Measurements from ENCODE around the gene TRNAU1AP. TPM values are rescaled to one million over a fixed set of nuclear protein-coding genes. Genes with fewer than 3 reads are reported as not detected.
A peak's percentile ranks its signal among the peaks of the same experiment; 100 is the strongest.
"Not testable (repeated sequence)": the region's sequence is repeated elsewhere in the genome, so short reads cannot be mapped to it uniquely, and the experiment has no call there.

TRNAU1AP gene
- total RNA-seq, result 16.7 and 23.6 TPM in 2 replicates

DNA sequence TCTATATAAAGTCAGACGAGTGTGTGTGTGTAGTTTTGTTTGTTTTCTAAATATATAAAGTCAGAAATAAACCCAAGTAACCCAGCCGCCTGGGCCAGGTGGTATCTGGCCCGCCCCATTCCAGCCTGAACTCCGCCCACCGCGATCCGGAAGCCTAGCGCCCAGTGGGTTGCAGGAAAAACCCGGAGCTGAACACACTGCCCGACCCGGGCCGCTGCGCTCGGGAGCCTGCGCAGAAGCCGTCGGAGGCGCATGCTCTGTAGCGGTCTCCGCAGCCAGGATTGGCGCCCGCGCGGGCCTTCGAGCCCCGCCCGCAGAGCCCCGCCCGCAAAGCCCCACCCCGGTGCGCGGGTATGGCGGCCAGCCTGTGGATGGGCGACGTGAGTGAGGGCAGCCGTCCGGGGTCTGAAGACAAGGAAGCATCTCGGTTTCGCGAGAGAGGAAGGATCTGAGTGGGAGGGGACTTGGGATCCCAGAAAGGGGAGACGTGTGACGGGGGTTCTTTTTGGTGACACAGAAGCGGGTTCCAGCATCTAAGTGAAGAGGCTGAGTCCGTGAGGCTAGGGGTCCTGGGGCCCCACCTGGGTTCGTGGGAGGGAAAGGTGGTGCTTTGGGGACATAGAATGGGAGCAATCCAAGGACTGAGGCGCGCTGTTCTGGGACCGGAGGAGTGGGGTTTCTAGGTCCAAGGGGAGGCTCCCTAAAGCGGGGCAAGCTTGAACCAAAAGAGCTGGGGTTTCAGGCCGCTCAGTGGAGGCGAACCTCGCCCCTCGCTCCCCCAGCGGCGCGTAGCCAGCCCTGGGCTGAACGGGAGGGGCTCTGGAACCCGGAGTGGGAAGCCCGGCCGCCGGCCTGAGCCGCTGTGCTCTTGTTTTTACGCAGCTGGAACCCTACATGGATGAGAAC, at the start of gene TRNAU1AP:
TRNAU1AP (plus strand) TSS at position 328 of the 906 bp plus-strand sequence; CDS start at position 354, 26 bp downstream.
- DNase-seq (ENCODE audit: extremely low read depth, low read depth, low spot score), result peak; percentile 65

DNA sequence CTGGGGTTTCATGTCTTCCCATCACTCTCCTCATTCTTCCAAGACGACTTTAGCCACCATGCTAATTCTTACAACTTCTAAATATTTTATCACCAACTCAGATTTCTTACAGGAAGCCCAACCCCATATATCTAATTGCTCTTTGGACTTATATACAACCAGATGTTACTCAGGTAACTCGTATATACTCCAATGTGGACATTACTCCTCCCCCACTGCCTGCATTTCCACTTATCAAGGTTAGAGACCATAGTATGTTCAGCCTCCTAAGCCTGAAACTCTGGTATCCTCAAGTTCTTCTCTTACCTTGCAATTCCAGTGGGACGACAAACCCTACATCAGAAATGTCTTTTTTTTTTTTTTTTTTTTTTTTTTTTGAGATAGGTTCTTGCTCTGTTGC, 49.8 kb upstream of the TRNAU1AP start:
- no peak for DNase-seq (ENCODE audit: extremely low read depth, low read depth, low spot score)

DNA sequence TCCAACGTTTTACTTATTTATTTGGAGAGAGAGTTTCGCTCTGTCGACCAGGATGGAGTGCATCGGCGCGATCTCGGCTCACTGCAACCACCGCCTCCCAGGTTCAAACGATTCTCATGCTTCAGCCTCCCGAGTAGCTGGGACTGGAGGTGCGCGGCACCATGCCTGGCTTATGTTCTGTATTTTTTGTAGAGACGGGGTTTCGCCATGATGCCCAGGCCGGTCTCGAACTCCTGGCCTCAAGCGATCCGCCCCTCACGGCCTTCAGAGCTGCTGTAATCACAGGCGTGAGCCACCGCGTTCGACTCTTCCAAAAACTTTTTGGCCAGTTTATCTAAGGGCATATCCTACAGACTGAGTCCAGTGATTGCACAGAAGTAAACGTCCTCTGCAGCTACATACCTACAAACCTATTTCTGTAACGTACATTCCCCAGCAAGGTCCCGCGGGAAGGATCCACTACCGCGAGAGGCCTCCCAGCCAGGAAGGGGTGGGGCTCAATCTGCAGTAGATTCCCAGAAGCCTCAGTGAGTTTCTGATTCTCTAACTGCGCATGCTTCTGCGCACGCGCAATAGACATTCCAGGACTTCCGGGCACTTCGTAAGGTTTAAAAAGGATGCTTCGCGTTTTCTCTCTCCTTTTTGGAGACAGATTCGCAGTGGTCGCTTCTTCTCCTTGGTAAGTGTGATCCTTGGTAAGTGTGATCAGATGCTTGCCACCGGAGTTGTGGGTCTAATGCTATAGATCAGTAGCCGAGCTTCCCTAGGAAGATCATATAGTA, 47.3 kb upstream of the TRNAU1AP start, which contains the start of gene RCC1:
RCC1 (plus strand) TSS at position 638 of the 782 bp plus-strand sequence. CDS start 23,824 bp downstream, outside the sequence.
- peak; percentile 96 for DNase-seq (ENCODE audit: extremely low read depth, low read depth, low spot score)

DNA sequence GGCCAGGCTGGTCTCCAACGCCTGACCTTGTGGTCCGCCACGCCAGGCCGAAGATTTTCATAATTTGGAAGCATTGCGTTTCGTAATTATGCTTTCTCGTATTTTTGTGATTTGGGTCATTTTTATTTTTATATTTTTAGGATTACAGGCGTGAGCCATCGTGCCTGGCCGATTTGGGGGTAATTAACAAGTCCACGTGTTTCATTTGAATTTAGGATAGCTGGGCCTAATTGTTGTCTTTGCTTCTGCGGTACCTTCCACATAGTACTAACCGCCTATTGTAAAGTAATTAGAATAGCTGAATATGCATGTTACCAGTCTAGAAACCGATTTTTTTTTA, 46.0 kb upstream of the TRNAU1AP start:
- no peak for DNase-seq (ENCODE audit: extremely low read depth, low read depth, low spot score)

DNA sequence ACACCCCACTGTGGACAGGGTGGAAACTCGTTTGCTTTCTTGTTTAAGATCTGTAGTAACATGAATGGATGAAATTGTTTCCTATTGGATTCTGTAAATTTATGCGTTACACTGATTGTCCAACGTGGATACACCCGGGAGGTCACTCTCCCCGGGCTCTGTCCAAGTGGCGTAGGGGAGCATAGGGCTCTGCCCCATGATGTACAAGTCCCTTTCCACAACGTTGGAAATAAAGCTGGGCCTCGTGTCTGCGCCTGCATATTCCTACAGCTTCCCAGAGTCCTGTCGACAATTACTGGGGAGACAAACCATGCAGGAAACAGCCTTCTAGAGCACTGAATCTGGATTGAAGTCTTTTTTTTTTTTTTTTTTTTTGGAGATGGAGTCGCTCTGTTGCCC, 45.6 kb upstream of the TRNAU1AP start:
- no peak for DNase-seq (ENCODE audit: extremely low read depth, low read depth, low spot score)

DNA sequence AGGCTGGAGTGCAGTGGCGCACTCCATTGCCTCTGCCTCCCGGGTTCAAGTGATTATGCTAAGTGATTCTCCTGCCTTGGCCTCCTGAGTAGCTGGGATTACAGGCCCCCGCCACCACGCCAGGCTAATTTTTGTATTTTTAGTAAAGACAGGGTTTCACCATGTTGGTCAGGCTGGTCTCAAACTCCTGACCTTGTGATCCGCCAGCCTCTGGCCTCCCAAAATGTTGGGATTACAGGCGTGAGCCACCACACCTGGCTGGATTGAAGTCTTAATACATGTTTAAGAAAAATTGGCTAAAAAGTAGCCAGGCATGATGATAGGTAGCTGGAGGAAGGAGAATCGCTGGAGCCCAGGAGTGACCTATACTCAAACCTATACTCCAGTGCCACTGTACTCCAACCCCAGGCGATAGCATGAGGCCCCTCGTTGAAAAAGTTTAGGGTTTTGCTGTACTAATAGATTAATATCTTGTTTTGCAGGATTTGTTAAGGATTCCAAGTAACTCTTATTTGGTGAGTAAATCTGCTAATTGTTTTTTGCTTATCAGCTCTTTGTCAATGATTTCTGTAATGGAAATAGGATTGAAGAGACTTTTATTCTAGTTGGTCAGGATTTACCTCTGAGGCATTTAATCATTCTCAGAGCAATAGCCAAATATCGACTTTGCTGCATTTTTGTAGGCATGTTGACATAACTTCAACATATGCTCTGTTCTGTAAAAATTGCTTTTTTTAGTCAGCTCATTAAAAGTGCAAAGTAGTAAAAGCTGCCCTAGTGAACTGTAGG, 45.0 kb upstream of the TRNAU1AP start:
- DNase-seq (ENCODE audit: extremely low read depth, low read depth, low spot score), result no peak

DNA sequence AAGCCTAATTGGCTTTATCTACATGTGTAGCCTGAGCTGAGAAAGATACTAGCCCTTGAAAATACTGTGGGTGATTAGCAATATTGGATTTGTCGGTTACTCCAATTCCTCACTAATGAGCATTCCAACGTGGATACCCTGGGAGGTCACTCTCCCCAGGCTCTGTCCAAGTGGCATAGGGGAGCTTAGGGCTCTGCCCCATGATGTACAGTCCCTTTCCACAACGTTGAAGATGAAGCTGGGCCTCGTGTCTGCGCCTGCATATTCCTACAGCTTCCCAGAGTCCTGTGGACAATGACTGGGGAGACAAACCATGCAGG, 44.5 kb upstream of the TRNAU1AP start:
- no peak for DNase-seq (ENCODE audit: extremely low read depth, low read depth, low spot score)

DNA sequence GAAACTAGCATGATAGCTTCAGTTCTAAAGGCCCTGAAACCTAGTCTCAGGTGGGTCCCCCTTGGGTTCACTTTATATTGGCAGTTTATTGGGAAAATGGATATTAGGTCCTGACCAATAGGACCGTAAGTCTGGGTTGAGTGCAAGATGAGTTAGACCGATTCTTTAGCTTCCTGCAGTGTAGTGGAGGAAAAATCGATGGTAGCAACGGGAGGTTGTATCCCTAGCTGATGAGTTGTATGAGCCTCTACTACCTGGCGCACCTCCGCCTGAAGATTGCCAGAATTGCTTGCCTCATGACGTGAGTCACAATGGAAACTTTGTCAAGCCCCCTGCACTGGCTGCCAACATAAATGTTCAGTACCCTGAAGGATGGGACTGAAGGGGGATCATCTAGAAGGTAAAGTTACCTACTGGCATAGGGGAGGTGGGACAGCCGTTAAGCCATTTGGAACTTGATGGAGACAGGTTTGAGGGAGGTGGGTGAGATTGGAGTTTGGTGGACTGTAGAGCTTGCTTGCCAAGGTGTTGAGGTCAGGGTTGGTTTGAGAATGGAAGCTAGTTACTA, 43.1 kb upstream of the TRNAU1AP start:
- no peak for DNase-seq (ENCODE audit: extremely low read depth, low read depth, low spot score)

DNA sequence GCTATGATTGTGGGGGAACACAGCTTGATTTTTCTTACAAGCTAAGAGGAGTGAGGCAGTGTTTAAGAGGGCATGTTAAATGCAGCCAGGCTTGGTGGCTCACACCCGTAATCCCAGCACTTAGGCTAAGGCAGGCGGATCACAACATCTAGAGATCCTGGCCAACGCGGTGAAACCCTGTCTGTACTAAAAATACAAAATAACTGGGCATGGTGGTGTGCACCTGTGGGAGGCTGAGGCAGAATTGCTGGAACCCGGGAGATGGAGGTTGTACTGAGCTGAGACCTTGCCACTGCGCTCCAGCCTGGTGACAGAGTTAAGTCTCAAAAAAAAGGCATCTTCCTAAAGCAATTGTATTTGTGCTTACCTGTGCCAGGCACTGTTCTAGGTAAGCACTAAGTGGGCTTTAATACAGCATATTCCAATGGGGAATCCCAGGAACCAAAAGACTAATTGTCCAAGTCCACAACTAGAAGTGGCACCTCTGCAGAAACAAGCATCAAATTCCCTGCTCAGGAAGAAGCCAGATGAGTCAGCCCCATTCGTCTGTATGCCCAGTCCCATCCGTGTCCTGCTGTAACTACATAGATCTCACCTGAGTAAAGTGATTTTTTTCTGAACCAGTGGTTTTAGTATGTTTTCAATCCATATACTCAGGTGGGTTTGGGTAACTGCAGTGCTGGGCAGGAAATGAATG, 42.5 kb upstream of the TRNAU1AP start:
- DNase-seq (ENCODE audit: extremely low read depth, low read depth, low spot score), result no peak

DNA sequence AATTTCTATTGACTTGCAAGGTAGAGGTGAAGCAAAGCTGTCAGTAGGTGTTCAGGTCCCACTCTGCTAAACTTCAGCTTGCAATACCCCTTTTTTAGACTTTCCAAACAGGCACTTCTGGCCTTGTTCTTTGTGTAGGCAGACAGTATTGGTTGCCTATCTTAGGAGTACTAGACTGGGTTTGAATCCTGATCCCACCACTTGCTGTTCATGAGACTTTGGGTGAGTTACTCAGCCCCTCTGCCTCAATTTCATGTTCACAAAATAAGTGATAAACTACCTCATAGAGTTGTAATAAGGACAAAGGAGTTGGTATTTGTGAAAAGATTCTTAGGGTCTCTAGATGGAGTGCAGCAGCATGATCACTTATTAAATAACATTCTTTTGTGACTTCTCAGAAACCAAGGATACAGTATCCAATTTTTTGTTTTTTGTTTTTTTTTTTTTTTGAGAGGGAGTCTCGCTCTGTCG, 41.9 kb upstream of the TRNAU1AP start:
- DNase-seq (ENCODE audit: extremely low read depth, low read depth, low spot score), result no peak

DNA sequence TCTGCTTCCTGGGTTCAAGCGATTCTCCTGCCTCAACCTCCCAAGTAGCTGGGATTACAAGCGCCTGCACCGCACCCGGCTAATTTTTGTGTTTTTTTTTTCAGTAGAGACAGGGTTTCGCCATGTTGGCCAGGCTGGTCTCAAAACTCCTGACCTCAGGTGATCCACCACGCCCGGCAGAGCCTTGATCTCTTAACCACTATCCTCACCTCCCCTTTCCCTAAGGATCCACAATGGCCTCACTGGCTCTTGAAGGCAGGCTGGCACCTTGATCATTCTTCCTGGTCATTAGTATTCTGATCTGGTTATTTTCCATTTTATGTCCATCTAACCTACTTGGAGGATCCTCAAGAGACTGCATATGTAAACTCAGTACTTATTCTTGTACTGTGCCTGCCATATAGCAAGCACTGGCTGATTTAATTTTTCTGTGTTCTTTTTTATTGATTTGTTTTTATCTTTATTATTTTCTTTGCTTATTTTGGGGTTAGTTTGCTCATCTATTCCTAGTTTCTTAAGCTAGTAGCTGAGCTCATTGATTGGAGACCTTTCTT, 40.8 kb upstream of the TRNAU1AP start:
- no peak for DNase-seq (ENCODE audit: extremely low read depth, low read depth, low spot score)

DNA sequence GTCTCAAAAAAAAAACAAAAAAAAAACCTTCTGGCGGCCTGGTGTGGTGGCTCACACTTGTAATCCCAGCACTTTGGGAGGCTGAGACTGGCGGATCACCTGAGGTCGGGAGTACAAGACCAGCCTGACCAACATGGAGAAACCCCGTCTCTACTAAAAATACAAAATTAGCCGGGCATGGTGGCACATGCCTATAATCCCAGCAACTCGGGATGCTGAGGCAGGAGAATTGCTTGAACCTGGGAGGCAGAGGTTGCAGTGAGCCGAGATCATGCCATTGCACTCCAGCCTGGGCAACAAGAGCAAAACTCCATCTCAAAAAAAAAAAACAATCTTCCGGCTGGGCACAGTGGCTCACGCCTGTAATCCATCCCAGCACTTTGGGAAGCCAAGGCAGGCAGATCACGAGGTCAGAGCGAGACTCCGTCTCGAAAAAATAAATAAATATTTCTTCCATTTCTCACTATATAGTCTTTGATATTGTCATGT, 38.4 kb upstream of the TRNAU1AP start:
- not testable (repeated sequence) for DNase-seq (ENCODE audit: extremely low read depth, low read depth, low spot score)

DNA sequence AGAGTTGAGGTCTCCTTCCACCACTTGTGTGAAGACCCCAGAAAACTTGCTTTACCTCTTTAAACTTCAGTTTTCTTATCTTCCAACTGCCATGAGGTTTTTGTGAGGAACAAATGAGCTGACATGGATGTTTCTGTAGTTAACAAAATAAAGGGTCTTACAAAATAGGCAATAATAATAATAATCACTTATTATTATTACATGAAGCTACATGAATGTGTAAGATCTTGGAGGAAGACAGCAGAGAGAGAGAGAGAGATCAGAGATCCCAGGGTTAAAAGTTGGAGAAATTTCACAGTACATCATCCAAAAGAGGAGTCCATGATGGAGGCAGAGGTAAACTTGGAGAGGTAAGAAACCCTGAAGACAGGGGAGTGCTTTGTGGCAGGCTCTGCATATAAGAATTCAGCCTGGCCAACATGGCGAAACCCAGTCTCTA, 36.3 kb upstream of the TRNAU1AP start:
- no peak for DNase-seq (ENCODE audit: extremely low read depth, low read depth, low spot score)

DNA sequence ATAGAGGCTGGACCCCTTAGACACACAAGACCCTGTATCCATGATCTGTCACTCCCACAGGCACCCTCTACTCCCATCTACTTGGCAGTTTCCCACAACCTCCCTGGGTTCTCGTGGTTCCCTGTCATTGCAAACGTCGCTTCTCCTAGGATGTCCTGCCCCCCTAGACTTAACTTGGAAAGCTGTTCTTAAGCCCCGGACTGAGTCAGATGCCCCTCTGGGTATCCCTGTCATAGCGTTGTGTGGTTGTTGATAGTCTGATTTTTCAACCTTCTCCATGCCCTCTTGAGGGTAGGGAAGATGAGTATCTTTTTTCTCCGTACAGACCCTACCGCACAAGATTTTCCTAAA, 35.3 kb upstream of the TRNAU1AP start:
- no peak for DNase-seq (ENCODE audit: extremely low read depth, low read depth, low spot score)

DNA sequence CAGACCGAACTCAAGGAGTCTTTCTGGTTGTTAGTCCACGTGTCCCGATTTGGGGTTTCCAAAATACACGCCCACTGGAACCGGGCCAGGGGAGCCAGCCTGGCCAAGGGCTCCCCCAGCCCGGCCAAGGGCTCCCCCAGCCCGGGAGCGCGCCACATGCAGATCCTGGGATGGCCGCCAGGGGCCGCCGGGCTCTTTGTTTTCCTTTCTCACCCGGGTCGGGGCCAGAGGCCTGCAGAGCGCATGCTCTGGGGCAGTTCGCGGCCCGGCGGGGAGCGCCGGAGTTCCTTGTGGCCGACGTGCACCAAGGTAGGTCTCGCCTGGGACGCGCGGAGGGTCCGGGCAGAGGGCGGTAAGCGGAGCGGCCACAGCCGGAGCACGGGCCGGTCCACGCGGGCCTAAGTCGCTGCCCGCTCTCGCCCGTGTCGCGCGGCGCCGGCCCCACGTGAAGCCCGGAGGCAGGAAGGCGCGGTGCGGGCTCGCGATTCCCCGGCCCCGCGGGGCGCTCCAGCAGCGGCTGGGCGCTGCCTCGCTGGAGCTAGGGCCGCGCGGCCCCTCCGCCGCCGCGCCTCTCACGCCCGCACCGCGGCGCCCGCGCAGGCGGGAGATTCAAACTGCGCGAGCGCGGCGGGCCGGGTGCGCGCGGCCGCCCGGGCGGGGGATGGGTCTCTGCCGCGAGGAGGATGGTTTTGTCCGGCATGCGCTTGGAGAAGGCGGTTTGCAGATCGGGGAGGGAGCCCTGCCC, 34.7 kb upstream of the TRNAU1AP start:
- no peak for DNase-seq (ENCODE audit: extremely low read depth, low read depth, low spot score)

DNA sequence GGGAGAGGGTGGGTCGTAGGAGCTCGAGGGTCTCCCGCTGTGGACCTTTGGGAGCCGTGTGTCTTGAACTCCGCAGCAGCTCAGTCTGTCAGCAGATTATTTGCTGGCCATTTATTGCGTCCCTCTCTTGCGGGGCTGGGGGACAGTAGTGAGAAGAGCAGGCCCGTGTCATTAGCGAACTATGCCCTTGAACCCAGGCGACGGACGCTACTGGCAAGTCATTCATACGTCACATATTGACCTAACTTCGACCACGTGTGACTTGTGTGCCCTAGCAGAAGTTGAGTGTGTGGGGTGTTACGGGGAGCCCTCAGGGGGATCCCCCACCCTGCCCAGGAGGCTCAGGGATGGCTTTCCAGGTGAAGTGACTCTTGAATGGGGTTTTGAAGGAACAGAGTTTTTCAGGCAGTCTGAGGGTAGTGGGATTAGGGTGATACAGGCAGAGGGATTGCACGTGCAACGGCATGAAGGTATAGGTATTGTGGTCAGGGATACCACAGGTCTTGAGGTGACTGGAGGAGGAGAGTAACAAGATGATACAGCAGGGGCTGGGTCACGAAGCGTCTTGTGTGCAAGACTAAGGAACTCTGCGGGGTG, 34.0 kb upstream of the TRNAU1AP start:
- DNase-seq (ENCODE audit: extremely low read depth, low read depth, low spot score), result no peak

DNA sequence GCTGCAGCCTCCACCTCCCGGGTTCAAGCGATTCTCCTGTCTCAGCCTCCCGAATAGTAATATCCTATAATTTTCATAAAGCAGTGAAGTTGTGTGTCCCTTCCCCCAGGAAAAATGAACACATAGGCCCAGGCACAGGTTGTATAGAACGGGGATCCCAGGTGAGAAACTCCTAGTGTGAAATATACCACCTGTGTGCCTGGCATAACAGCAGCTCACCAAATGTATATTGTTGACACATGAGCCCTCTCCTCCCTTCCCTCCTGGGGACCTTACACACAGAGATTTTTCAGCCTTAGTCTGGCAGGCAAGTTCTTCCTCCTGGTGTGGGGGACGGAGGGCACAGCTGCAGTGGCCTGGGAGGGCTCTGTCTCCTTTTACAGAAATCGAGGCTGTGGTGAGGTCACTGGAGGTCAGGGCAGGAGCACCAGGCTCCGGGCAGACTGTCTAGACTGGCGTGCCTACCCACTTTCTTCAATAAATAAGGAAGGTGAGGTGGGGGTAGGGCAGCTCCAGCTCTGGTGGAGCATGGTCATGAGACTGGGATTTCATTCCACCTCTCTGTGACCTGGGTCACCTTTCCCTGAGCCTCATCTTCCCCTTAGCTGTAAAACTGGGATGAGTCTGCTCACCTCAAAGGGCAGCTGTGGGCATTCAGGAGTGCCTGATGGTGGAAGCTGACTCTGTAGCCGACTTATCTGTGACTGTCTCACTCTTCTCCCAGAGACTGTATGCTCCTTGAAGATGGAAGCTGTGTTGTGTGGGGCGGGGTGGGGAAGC, 32.7 kb upstream of the TRNAU1AP start:
- DNase-seq (ENCODE audit: extremely low read depth, low read depth, low spot score), result no peak

DNA sequence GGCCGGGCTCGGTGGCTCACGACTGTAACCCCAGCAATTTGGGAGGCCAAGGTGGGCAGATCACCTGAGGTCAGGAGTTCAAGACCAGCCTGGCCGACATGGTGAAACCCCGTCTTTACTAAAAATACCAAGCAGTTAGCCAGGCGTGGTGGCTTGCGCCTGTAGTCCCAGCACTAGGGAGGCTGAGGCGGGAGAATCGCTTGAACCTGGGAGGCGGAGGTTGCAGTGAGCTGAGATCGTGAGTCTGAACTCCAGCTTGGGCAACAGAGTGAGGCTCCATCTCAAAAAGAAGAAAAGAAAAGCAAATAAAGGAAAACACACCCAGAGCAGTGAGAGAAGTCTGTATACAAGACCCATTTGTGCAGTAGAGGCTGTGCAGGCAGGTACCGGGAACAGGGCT, 32.1 kb upstream of the TRNAU1AP start:
- not testable (repeated sequence) for DNase-seq (ENCODE audit: extremely low read depth, low read depth, low spot score)
